Keratinocyte (primary cell): ENCODE results near the gene KRTAP5-7.

ENCODE experiments used
- EZH2 ChIP-seq: IDR thresholded peaks from one replicate; pipeline ENCODE4 v1.6.1; 2012; ENCODE audit warnings: inconsistent platforms, mild to moderate bottlenecking, low read length, moderate library complexity
- TF ChIP-seq, protein P1 (sequence below), 3 experiments: IDR thresholded peaks in 1 of 3; conservative IDR thresholded peaks in 1 of 3; optimal IDR thresholded peaks in 1 of 3; 2 replicates in 2 of 3; 3 replicates in 1 of 3; pipeline versions ENCODE3 to v1.5.1; 2011; ENCODE audit warnings: low read length in 3 of 3, mild to moderate bottlenecking in 3 of 3, moderate library complexity in 2 of 3, control low read depth in 1 of 3, inconsistent platforms in 1 of 3; ENCODE audit not compliant: insufficient read depth in 2 of 3; ENCODE audit errors: extremely low read depth in 1 of 3

DNA sequence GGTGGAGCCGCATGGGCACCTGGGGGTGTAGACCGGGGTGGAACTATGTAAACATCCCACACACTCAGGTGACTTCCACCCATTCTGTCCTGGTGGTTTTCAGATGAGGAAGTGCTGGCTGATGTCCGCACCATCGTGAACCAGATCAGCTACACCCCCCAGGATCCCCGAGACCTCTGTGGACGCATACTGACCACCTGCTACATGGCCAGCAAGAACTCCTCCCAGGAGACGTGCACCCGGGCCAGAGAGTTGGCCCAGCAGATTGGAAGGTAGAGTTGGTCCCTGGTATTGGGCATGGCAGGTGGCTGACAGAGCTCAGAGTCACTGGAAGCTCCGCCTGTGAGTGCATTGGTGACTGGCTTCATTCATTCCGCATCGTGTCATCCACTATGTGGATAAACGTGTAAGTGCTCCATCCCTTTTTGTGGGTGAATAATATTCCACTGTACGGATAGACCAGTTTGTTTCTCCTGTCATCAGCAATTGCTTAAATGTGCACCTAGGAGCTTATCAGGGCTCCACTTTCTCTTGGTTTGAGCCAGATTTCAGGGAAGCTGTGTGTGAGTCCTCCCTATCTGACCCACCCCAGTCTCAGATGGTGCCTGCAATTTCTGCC, 44.2 kb upstream of the KRTAP5-7 start:
- TF ChIP-seq, protein P1, sequence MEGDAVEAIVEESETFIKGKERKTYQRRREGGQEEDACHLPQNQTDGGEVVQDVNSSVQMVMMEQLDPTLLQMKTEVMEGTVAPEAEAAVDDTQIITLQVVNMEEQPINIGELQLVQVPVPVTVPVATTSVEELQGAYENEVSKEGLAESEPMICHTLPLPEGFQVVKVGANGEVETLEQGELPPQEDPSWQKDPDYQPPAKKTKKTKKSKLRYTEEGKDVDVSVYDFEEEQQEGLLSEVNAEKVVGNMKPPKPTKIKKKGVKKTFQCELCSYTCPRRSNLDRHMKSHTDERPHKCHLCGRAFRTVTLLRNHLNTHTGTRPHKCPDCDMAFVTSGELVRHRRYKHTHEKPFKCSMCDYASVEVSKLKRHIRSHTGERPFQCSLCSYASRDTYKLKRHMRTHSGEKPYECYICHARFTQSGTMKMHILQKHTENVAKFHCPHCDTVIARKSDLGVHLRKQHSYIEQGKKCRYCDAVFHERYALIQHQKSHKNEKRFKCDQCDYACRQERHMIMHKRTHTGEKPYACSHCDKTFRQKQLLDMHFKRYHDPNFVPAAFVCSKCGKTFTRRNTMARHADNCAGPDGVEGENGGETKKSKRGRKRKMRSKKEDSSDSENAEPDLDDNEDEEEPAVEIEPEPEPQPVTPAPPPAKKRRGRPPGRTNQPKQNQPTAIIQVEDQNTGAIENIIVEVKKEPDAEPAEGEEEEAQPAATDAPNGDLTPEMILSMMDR (optimal IDR thresholded peaks at IDR 0.05 in 1 of 3, IDR thresholded peaks at IDR 0.05 in 1 of 3, conservative IDR thresholded peaks at IDR 0.05 in 1 of 3; ENCODE audit: extremely low read depth in 1 of 3, insufficient read depth in 2 of 3, low read length in 3 of 3), result no peak
- TF ChIP-seq EZH2, result no peak
